GM19238 (cell line): ENCODE measurements around the gene HRH2.

Experiments used
- DNase-seq: peaks from one replicate; pipeline ENCODE4 v3.0.0; 2011; ENCODE audit warnings: low spot score; ENCODE audit not compliant: insufficient read length

Gene HRH2

GRCh38 chr5:175675873-175676272 lies 18.0 kb downstream of the HRH2 start:
- no peak for DNase-seq

- no peak for DNase-seq
These were observed 19.7 kb downstream of the HRH2 start for GRCh38 chr5:175677571-175677970.

GRCh38 chr5:175678074-175678473 lies 20.2 kb downstream of the HRH2 start:
- no peak for DNase-seq

GRCh38 chr5:175679411-175679810 lies 21.5 kb downstream of the HRH2 start:
- DNase-seq: no peak

- DNase-seq: no peak
These were observed 22.1 kb downstream of the HRH2 start for GRCh38 chr5:175680020-175680419.

- no peak for DNase-seq
These were observed 22.6 kb downstream of the HRH2 start for GRCh38 chr5:175680463-175680862.

GRCh38 chr5:175681045-175681967 lies 23.4 kb downstream of the HRH2 start:
- no peak for DNase-seq

GRCh38 chr5:175681968-175682340 lies 24.1 kb downstream of the HRH2 start:
- DNase-seq: no peak

GRCh38 chr5:175682664-175683063 lies 24.8 kb downstream of the HRH2 start:
- no peak for DNase-seq

- no peak for DNase-seq
These were observed 25.4 kb downstream of the HRH2 start for GRCh38 chr5:175683231-175683630.

- no peak for DNase-seq
These were observed 26.1 kb downstream of the HRH2 start for GRCh38 chr5:175683921-175684320.

GRCh38 chr5:175684931-175685330 lies 27.1 kb downstream of the HRH2 start:
- no peak for DNase-seq

GRCh38 chr5:175685701-175686350 lies 28.0 kb downstream of the HRH2 start:
- DNase-seq: no peak

GRCh38 chr5:175686396-175686795 lies 28.5 kb downstream of the HRH2 start:
- DNase-seq: no peak

GRCh38 chr5:175686826-175687225 lies 29.0 kb downstream of the HRH2 start:
- DNase-seq: no peak

GRCh38 chr5:175687231-175687701 lies 29.4 kb downstream of the HRH2 start:
- DNase-seq: no peak

- no peak for DNase-seq
These were observed 30.7 kb downstream of the HRH2 start for GRCh38 chr5:175688352-175689146.

GRCh38 chr5:175689147-175689991 lies 31.5 kb downstream of the HRH2 start:
- DNase-seq: no peak

GRCh38 chr5:175690025-175690424 lies 32.2 kb downstream of the HRH2 start:
- DNase-seq: no peak

- DNase-seq: no peak
These were observed 32.7 kb downstream of the HRH2 start for GRCh38 chr5:175690586-175690985.

GRCh38 chr5:175691761-175692160 lies 33.9 kb downstream of the HRH2 start:
- DNase-seq: no peak
